ENCODE data around the gene TP53BP1. TPM values are rescaled to one million over a fixed set of nuclear protein-coding genes. Genes with fewer than 3 reads are reported as not detected.

The TP53BP1 gene
- total and polyA plus RNA-seq, 2 of the 13 experiments (the other 11 are each of a cell fraction or from before 2014, with no cell fraction given): 17.1 to 17.4 TPM

DNA sequence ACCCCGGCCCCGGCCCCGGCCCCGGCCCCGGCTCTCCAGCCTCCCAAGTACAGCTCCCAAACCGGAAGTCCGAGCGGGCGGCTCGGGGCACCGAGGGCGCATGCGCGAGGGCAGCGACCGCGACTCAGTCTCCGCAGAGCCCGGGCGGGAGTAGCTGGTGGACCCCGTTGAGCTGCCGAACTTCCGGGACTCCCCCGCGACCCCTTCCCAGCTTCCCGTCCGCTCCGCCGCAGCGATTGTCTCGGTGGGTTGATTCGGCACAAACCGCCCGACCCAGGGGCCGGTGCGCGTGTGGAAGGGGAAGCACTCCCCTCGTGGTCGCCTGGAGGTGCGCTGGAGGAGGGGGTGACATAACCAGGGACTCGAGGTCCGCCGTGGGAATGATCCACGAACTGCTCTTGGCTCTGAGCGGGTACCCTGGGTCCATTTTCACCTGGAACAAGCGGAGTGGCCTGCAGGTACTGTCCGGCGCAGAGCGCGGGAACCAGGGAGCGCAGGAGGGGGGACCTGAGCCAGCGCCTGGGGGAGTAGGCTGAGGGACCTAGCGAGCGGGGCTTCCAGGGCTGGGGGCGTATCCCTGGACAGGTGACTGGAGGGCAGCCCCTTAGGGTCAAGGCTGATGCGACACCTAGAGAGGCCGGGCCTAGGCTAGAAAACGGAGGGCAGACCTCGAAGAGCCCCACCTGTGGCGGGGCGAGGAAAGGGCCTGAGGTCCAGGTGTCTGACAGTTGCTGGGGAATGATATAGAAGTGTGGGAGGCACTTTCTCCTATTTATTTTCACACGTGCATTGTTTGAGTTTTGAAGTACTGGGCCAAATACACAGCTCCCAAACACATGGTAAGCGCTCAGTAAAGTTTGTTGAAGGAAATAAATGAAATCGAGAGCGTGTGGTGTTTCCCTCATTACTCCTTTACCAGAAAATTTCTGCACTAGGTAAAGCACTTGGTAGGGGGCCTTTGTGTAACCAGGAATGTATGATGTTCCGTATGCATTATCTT lies 121.7 kb downstream of the TP53BP1 start, which contains the start of the genes TUBGCP4 and ZSCAN29 (continued):
- TF ChIP-seq ZNF747 (CRISPR knock-in tag; IDR thresholded peaks at IDR 0.05; ENCODE audit: borderline replicate concordance): peak; percentile 91; the same call in 1 of the 2 replicates
- TF ChIP-seq FOSL2 (CRISPR knock-in tag; IDR thresholded peaks at IDR 0.05): 0 out of 2 replicates have a peak, but pooled peaks have one; percentile 5
- TF ChIP-seq ZNF589 (CRISPR knock-in tag; conservative IDR thresholded peaks at IDR 0.05): no peak; the same call in 1 of the 2 replicates
- TF ChIP-seq, protein P1, sequence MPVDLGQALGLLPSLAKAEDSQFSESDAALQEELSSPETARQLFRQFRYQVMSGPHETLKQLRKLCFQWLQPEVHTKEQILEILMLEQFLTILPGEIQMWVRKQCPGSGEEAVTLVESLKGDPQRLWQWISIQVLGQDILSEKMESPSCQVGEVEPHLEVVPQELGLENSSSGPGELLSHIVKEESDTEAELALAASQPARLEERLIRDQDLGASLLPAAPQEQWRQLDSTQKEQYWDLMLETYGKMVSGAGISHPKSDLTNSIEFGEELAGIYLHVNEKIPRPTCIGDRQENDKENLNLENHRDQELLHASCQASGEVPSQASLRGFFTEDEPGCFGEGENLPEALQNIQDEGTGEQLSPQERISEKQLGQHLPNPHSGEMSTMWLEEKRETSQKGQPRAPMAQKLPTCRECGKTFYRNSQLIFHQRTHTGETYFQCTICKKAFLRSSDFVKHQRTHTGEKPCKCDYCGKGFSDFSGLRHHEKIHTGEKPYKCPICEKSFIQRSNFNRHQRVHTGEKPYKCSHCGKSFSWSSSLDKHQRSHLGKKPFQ (CRISPR knock-in tag; IDR thresholded peaks at IDR 0.05; ENCODE audit: insufficient replicate concordance): peak; percentile 48
- TF ChIP-seq, protein P2, sequence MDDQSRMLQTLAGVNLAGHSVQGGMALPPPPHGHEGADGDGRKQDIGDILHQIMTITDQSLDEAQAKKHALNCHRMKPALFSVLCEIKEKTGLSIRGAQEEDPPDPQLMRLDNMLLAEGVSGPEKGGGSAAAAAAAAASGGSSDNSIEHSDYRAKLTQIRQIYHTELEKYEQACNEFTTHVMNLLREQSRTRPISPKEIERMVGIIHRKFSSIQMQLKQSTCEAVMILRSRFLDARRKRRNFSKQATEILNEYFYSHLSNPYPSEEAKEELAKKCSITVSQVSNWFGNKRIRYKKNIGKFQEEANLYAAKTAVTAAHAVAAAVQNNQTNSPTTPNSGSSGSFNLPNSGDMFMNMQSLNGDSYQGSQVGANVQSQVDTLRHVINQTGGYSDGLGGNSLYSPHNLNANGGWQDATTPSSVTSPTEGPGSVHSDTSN (CRISPR knock-in tag; IDR thresholded peaks at IDR 0.05; ENCODE audit: borderline replicate concordance): no peak
- TF ChIP-seq, protein P3, sequence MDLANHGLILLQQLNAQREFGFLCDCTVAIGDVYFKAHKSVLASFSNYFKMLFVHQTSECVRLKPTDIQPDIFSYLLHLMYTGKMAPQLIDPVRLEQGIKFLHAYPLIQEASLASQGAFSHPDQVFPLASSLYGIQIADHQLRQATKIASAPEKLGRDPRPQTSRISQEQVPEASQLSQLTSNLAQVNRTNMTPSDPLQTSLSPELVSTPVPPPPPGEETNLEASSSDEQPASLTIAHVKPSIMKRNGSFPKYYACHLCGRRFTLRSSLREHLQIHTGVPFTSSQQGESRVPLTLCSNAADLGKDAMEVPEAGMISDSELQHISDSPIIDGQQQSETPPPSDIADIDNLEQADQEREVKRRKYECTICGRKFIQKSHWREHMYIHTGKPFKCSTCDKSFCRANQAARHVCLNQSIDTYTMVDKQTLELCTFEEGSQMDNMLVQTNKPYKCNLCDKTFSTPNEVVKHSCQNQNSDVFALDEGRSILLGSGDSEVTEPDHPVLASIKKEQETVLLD (CRISPR knock-in tag; IDR thresholded peaks at IDR 0.05; ENCODE audit: low read depth): peak; percentile 66
- no peak for TF ChIP-seq ZNF335 (CRISPR knock-in tag; IDR thresholded peaks at IDR 0.05)
- no peak; the same call in 1 of the 2 replicates for TF ChIP-seq TMF1 (CRISPR knock-in tag; IDR thresholded peaks at IDR 0.05; ENCODE audit: low read depth)
- no peak for TF ChIP-seq PAWR (CRISPR knock-in tag; IDR thresholded peaks at IDR 0.05; ENCODE audit: borderline replicate concordance)
- TF ChIP-seq ZNF501 (CRISPR knock-in tag; IDR thresholded peaks at IDR 0.05): peak; percentile 92
- peak; percentile 46; the same call in 1 of the 2 replicates for TF ChIP-seq ZNF30 (CRISPR knock-in tag; IDR thresholded peaks at IDR 0.05)
- no peak; the same call in 1 of the 2 replicates for TF ChIP-seq ZSCAN9 (CRISPR knock-in tag; IDR thresholded peaks at IDR 0.05; ENCODE audit: borderline replicate concordance)
- TF ChIP-seq BRD4 (CRISPR knock-in tag; IDR thresholded peaks at IDR 0.05): peak; percentile 69
- TF ChIP-seq ZFP90 (CRISPR knock-in tag; IDR thresholded peaks at IDR 0.05; ENCODE audit: borderline replicate concordance): peak; percentile 62
- no peak for TF ChIP-seq SATB2 (CRISPR knock-in tag; IDR thresholded peaks at IDR 0.05)
- TF ChIP-seq, protein P4, sequence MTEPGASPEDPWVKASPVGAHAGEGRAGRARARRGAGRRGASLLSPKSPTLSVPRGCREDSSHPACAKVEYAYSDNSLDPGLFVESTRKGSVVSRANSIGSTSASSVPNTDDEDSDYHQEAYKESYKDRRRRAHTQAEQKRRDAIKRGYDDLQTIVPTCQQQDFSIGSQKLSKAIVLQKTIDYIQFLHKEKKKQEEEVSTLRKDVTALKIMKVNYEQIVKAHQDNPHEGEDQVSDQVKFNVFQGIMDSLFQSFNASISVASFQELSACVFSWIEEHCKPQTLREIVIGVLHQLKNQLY (CRISPR knock-in tag; IDR thresholded peaks at IDR 0.05): no peak
- peak; percentile 52 for TF ChIP-seq ZBTB7A (CRISPR knock-in tag; IDR thresholded peaks at IDR 0.05)
- TF ChIP-seq, protein P5, sequence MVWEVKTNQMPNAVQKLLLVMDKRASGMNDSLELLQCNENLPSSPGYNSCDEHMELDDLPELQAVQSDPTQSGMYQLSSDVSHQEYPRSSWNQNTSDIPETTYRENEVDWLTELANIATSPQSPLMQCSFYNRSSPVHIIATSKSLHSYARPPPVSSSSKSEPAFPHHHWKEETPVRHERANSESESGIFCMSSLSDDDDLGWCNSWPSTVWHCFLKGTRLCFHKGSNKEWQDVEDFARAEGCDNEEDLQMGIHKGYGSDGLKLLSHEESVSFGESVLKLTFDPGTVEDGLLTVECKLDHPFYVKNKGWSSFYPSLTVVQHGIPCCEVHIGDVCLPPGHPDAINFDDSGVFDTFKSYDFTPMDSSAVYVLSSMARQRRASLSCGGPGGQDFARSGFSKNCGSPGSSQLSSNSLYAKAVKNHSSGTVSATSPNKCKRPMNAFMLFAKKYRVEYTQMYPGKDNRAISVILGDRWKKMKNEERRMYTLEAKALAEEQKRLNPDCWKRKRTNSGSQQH (CRISPR knock-in tag; IDR thresholded peaks at IDR 0.05; ENCODE audit: low read depth): peak; percentile 57
- TF ChIP-seq, protein P6, sequence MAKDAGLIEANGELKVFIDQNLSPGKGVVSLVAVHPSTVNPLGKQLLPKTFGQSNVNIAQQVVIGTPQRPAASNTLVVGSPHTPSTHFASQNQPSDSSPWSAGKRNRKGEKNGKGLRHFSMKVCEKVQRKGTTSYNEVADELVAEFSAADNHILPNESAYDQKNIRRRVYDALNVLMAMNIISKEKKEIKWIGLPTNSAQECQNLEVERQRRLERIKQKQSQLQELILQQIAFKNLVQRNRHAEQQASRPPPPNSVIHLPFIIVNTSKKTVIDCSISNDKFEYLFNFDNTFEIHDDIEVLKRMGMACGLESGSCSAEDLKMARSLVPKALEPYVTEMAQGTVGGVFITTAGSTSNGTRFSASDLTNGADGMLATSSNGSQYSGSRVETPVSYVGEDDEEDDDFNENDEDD (CRISPR knock-in tag; IDR thresholded peaks at IDR 0.05; ENCODE audit: borderline replicate concordance): no peak
- no peak for TF ChIP-seq ARNT (IDR thresholded peaks at IDR 0.05)

All from HepG2 (cell line).